H9 (cell line): ENCODE measurements around the gene TRAF7. TPM values are rescaled to one million over a fixed set of nuclear protein-coding genes. Genes with fewer than 3 reads are reported as not detected.

Source experiments
- DNase-seq: peaks from one replicate; pipeline ENCODE4 v3.0.0-alpha.2; 2017
- H2AFZ ChIP-seq: one replicate; pipeline ENCODE4 v1.6.1; 2013; ENCODE audit warnings: mild to moderate bottlenecking, low read length, control low read depth, moderate library complexity
- H2AK5ac ChIP-seq: 2 replicates; pipeline ENCODE4 v1.6.1; 2013; ENCODE audit warnings: low read length, control low read depth, mixed read lengths; ENCODE audit not compliant: insufficient read length
- H2BK120ac ChIP-seq: one replicate; pipeline ENCODE4 v1.6.1; 2013; ENCODE audit warnings: low read depth, mild to moderate bottlenecking, low read length, control low read depth, inconsistent platforms; ENCODE audit not compliant: poor library complexity, severe bottlenecking
- H2BK12ac ChIP-seq: 2 replicates; pipeline ENCODE4 v1.6.1; 2013; ENCODE audit warnings: low read length, control low read depth, mixed read lengths, low read depth; ENCODE audit not compliant: insufficient read length
- H2BK15ac ChIP-seq: 2 replicates; pipeline ENCODE4 v1.6.1; 2013; ENCODE audit warnings: low read depth, low read length, control low read depth
- H2BK20ac ChIP-seq: one replicate; pipeline ENCODE4 v1.6.1; 2013; ENCODE audit warnings: low read depth, mild to moderate bottlenecking, low read length, control low read depth, inconsistent platforms; ENCODE audit not compliant: poor library complexity, severe bottlenecking
- H2BK5ac ChIP-seq: 2 replicates; pipeline ENCODE4 v1.6.1; 2013; ENCODE audit warnings: low read length, control low read depth, mixed read lengths; ENCODE audit not compliant: insufficient read length
- H3K14ac ChIP-seq: 2 replicates; pipeline ENCODE4 v1.6.1; 2013; ENCODE audit warnings: low read length, control low read depth; ENCODE audit not compliant: insufficient read depth
- H3K18ac ChIP-seq: 2 replicates; pipeline ENCODE4 v1.6.1; 2013; ENCODE audit warnings: low read depth, mild to moderate bottlenecking, mixed read lengths, low read length, control low read depth; ENCODE audit not compliant: insufficient read length
- H3K23ac ChIP-seq: 2 replicates; pipeline ENCODE4 v1.6.1; 2013; ENCODE audit warnings: low read length, control low read depth, mixed read lengths, low read depth; ENCODE audit not compliant: insufficient read length
- H3K23me2 ChIP-seq: 2 replicates; pipeline ENCODE4 v1.6.1; 2013; ENCODE audit warnings: low read depth, mild to moderate bottlenecking, mixed read lengths, low read length, control low read depth; ENCODE audit not compliant: insufficient read length, poor library complexity, severe bottlenecking
- H3K27ac ChIP-seq: 2 replicates; pipeline ENCODE4 v1.5.1; 2013; ENCODE audit warnings: low read length, control low read depth, mixed read lengths, low read depth; ENCODE audit not compliant: insufficient read length
- H3K27me3 ChIP-seq: 2 replicates; pipeline ENCODE4 v1.6.1; 2013; ENCODE audit warnings: low read length, control low read depth, inconsistent platforms; ENCODE audit not compliant: insufficient read depth
- H3K4ac ChIP-seq: 2 replicates; pipeline ENCODE4 v1.6.1; 2013; ENCODE audit warnings: low read depth, mild to moderate bottlenecking, control low read depth, inconsistent platforms, low read length, moderate library complexity
- H3K4me1 ChIP-seq: 2 replicates; pipeline ENCODE4 v1.6.1; 2013; ENCODE audit warnings: low read length, control low read depth, inconsistent platforms; ENCODE audit not compliant: insufficient read depth
- H3K4me2 ChIP-seq: 2 replicates; pipeline ENCODE4 v1.6.1; 2013; ENCODE audit warnings: low read length, control low read depth, mixed read lengths; ENCODE audit not compliant: insufficient read length, insufficient read depth
- H3K56ac ChIP-seq: 2 replicates; pipeline ENCODE4 v1.6.1; 2013; ENCODE audit warnings: low read depth, mild to moderate bottlenecking, mixed read lengths, low read length, control low read depth; ENCODE audit not compliant: insufficient read length
- H3K79me1 ChIP-seq: 2 replicates; pipeline ENCODE4 v1.6.1; 2013; ENCODE audit warnings: low read depth, mild to moderate bottlenecking, moderate library complexity, low read length, control low read depth, inconsistent platforms; ENCODE audit not compliant: insufficient read depth, poor library complexity, severe bottlenecking
- H3K79me2 ChIP-seq: 2 replicates; pipeline ENCODE4 v1.6.1; 2013; ENCODE audit warnings: low read length, control low read depth, inconsistent platforms; ENCODE audit not compliant: insufficient read depth
- H3K9ac ChIP-seq: 2 replicates; pipeline ENCODE4 v1.6.1; 2013; ENCODE audit warnings: low read length, control low read depth, mixed read lengths; ENCODE audit not compliant: insufficient read length; ENCODE audit errors: extremely low read depth
- H3K9me3 ChIP-seq: one replicate; pipeline ENCODE4 v1.6.1; 2013; ENCODE audit warnings: low read depth, low read length, inconsistent platforms; ENCODE audit not compliant: control insufficient read depth
- H3T11ph ChIP-seq: one replicate; pipeline ENCODE4 v1.6.1; 2013; ENCODE audit warnings: mild to moderate bottlenecking, low read length, control low read depth, inconsistent platforms
- H4K20me1 ChIP-seq: one replicate; pipeline ENCODE4 v1.6.1; 2013; ENCODE audit not compliant: control insufficient read depth, insufficient read length, insufficient read depth
- H4K5ac ChIP-seq: 2 replicates; pipeline ENCODE4 v1.6.1; 2013; ENCODE audit warnings: low read depth, mild to moderate bottlenecking, mixed read lengths, low read length, control low read depth; ENCODE audit not compliant: insufficient read length
- H4K8ac ChIP-seq: replicated peaks from 2 replicates; pipeline ENCODE4 v1.6.1; 2013; ENCODE audit warnings: low read length, control low read depth, mixed read lengths, low read depth; ENCODE audit not compliant: insufficient read length
- H4K91ac ChIP-seq: 2 replicates; pipeline ENCODE4 v1.6.1; 2013; ENCODE audit warnings: low read depth, mild to moderate bottlenecking, moderate library complexity, mixed read lengths, low read length, control low read depth; ENCODE audit not compliant: insufficient read length
- H3K27ac Mint-ChIP-seq, 3 experiments: 2 replicates in 2 of 3; 3 replicates in 1 of 3; pipeline ENCODE4 v1.8.0; 2020 to 2021; ENCODE audit warnings: mixed read lengths in 3 of 3, mild to moderate bottlenecking in 1 of 3, moderate library complexity in 1 of 3
- H3K27me3 Mint-ChIP-seq: 2 replicates; pipeline ENCODE4 v1.8.0; 2021; ENCODE audit warnings: low read depth, mild to moderate bottlenecking, moderate library complexity, mixed read lengths
- H3K36me3 Mint-ChIP-seq, 3 experiments: 2 replicates in 2 of 3; 3 replicates in 1 of 3; pipeline ENCODE4 v1.8.0; 2020 to 2021; ENCODE audit warnings: low read depth in 3 of 3, mixed read lengths in 3 of 3; ENCODE audit not compliant: insufficient read depth in 1 of 3
- H3K4me1 Mint-ChIP-seq, 2 experiments: 2 replicates each; pipeline ENCODE4 v1.8.0; 2020; ENCODE audit warnings: mixed read lengths in 2 of 2
- H3K4me3 Mint-ChIP-seq, 2 experiments: 2 replicates in 1 of 2; 3 replicates in 1 of 2; pipeline ENCODE4 v1.8.0; 2020 to 2021; ENCODE audit warnings: mild to moderate bottlenecking in 2 of 2, mixed read lengths in 2 of 2, moderate library complexity in 1 of 2
- H3K9me3 Mint-ChIP-seq, 2 experiments: 2 replicates in 1 of 2; 3 replicates in 1 of 2; pipeline ENCODE4 v1.8.0; 2020; ENCODE audit warnings: mild to moderate bottlenecking in 2 of 2, mixed read lengths in 2 of 2, moderate library complexity in 1 of 2
- CTCF ChIP-seq: fragments of 200-600 bp; sonication (generic); conservative IDR thresholded peaks from 3 replicates; pipeline ENCODE4 v1.8.0; 2021; ENCODE audit warnings: antibody characterized with exemption, mild to moderate bottlenecking
- WGBS: extraction: QIAGEN DNeasy Blood & Tissue Kit; methylation state at CpG from one replicate; pipeline ENCODE4 v1.1.7; 2013; ENCODE audit warnings: missing lambda C conversion rate, low lambda C conversion rate, mixed read lengths; ENCODE audit not compliant: insufficient read length; ENCODE audit errors: extremely low coverage; 5-methylcytosine and 5-hydroxymethylcytosine counted together
- total RNA-seq: library from RNA; stranded (reverse); gene quantifications from 2 replicates; pipeline ENCODE4 v1.2.1, GENCODE V29; 2021

The TRAF7 gene
- total RNA-seq, 1 experiment from 2014 or later, result 108 TPM

GRCh38 chr16:2184962-2185361 lies 29.4 kb downstream of the TRAF7 start:
- no CpG with 5 or more reads among the region's 20 CpGs for WGBS
- H3K4me1 Mint-ChIP-seq, result peaks cover 3 to 8% of the 10 kb centered on the region in 2 experiments
- no peak overlapping the region for H3K27ac ChIP-seq

More at GRCh38 chr16:2184962-2185361, 29.4 kb downstream of the TRAF7 start:
- Histone ChIP-seq H3K4me1 (no peaks in the 10 kb centered on the region), H2BK5ac (no peak overlapping the region), H2AK5ac (no peak overlapping the region), H3K79me1 (no peaks in the 10 kb centered on the region), H4K20me1 (peaks cover 3% of the 10 kb centered on the region), H3K23me2 (no peaks in the 10 kb centered on the region), H3T11ph (no peak overlapping the region), H2BK12ac (no peak overlapping the region), H3K56ac (no peak overlapping the region), H3K79me2 (no peaks in the 10 kb centered on the region), H3K4ac (no peak overlapping the region), H3K14ac (no peak overlapping the region), H3K23ac (no peak overlapping the region), H2AFZ (no peak overlapping the region), H4K5ac (no peak overlapping the region), H3K9ac (no peak overlapping the region), H4K91ac (no peak overlapping the region), H2BK120ac (no peak overlapping the region), H3K4me2 (no peak overlapping the region), H3K27me3 (no peaks in the 10 kb centered on the region), H2BK20ac (no peak overlapping the region), H2BK15ac (no peak overlapping the region), H3K18ac (no peak overlapping the region), H4K8ac (no peak overlapping the region), H3K9me3 (no peaks in the 10 kb centered on the region)
- Mint-ChIP-seq H3K27ac (no peak overlapping the region), H3K36me3 (peaks cover 0 to 9% (median 4%) of the 10 kb centered on the region in 3 experiments; a peak in 3 of 7 replicates), H3K27me3 (no peaks in the 10 kb centered on the region; the same call in 1 of the 2 replicates), H3K4me3 (no peak overlapping the region), H3K9me3 (no peaks in the 10 kb centered on the region)
- DNase-seq, result no peak
- TF ChIP-seq CTCF, result no peak
